Left hindlimb (tissue), 1 donor: ENCODE data around the gene CNTNAP3B.
"Not testable (repeated sequence)": the region's sequence is repeated elsewhere in the genome, so short reads cannot be mapped to it uniquely, and the experiment has no call there.

Source experiments
- DNase-seq: peaks from one replicate; pipeline ENCODE4 v3.0.0-alpha.2; 2018

Gene CNTNAP3B

DNA sequence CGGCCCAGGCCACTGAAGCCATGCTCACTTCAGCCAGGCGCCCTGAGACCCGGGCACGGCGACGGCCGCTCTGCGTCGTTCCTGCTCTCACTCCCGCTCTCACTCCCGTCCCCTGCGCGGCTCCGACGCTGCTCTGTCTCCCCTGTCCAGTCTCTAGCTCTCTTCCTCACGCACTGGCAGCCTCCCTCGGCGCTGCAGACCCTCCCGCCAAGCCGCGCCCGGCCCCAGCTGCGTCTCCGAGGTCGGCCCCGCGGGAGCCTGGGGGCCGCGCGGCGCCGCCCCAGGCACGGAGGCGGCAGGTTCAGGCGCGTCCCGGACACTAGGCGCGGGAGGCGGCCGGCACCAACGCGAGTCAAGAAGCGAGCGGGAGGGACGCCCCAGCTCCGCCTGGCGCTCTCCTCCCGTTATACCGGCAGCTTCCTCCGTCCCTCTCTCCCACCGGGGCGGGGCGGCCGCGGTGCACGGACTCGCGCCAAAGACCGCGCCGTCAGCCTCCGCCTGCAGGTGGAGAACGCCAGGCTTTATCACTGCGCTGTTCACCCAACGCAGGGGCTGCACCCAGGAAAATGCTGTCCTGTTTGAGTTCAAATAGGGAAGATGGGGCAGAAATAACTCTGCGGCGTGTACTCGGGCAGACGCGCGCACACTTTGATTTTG, at the start of gene CNTNAP3B:
Gene CNTNAP3B (minus strand): TSS at position 354 of the 657 bp plus-strand sequence. CDS start 332 bp downstream, at position 22.
- not testable (repeated sequence) for DNase-seq

DNA sequence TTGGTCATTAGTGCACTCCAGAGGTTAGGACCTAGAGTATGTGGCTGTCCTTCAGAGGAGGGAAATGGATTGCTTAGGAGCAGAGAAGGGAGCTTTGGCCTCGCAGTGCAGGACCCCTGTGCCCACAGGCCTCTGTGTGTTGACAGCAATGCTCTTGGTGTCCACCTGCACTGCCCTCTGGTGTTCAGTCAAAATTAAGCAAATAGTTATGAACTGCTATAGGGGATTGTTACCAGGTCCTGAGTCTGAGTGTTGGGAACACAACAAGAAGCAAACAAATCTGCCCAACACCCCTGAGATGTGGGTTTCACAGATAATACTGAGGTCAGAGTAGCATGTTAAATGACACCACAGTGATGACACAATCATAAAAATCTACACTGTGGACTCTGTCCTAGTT, 31.1 kb upstream of the CNTNAP3B start:
- DNase-seq, result not testable (repeated sequence)

GRCh38 chr9:42127056-42127841, 2.0 kb downstream of the CNTNAP3B start:
- peak; percentile 23 for DNase-seq

DNA sequence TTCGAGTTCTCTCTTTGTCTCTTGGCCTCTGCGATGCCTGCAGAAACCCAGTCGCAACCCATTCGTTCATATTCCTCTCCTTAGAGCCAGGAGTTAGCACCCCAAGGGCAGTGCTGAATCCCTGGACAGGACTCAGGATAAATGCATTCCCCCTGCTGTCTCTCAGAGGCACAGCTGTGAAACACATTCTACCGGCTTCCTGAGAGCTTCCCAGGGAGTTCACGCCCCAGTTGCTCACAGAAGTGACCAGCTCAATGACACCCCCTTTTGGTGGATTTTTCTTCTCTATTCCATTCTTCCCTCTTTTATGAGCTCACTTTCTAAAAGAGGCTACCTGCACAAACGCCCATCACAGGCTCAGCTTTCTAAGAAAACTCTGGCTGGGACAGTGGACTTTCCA, 8.2 kb downstream of the CNTNAP3B start:
- not testable (repeated sequence) for DNase-seq

- DNase-seq, result not testable (repeated sequence)
Measured at GRCh38 chr9:42095929-42096328, 33.3 kb downstream of the CNTNAP3B start.

GRCh38 chr9:42084559-42084952, 44.7 kb downstream of the CNTNAP3B start:
- not testable (repeated sequence) for DNase-seq

- DNase-seq, result not testable (repeated sequence)
Measured at GRCh38 chr9:42083877-42084558, 45.2 kb downstream of the CNTNAP3B start.

DNA sequence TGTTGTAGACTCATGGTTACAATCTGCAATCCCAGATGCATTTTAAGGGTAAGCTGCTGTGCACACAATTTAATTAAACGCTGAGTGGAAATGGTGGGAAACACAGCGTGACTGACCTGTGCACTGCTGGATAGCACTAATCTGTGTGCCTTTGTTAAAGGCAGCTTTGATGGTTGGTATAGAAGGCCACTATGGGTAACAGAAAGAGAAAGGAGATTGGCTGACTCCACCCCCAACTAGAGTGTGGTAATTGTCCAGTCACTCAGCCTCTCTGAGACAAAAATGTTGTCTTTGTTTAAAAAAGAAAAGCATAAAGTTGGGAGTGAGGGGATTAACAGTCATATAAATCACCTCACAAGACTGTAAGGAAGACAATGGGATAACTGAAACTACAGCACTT, 48.9 kb downstream of the CNTNAP3B start:
- DNase-seq, result not testable (repeated sequence)

GRCh38 chr9:42074868-42075267, 54.4 kb downstream of the CNTNAP3B start:
- not testable (repeated sequence) for DNase-seq

- DNase-seq, result not testable (repeated sequence)
Measured at GRCh38 chr9:42071026-42071425, 58.2 kb downstream of the CNTNAP3B start.

- DNase-seq, result not testable (repeated sequence)
Measured at GRCh38 chr9:42070035-42070799, 59.0 kb downstream of the CNTNAP3B start.

GRCh38 chr9:42053874-42054273, 75.4 kb downstream of the CNTNAP3B start:
- DNase-seq, result not testable (repeated sequence)

DNA sequence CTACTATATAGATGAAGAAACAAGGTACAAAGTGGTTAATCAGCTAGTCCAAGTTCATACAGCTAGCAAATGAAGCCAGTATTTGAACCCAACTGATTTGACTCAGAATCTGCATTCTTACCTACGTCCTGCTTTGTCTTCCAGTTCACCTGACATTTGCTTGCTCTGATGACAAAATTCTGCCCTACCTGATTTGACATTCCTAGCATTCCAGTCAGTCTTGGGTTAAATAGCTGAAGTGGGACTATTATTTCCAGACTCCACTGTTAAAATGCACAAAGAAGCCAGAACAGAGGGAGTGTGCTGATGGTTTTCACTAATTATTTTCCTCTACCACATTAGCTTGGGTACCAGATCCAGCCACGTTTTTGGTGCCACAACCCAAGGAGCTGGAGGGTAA, 78.5 kb downstream of the CNTNAP3B start:
- not testable (repeated sequence) for DNase-seq

GRCh38 chr9:42044422-42045010, 84.7 kb downstream of the CNTNAP3B start:
- DNase-seq, result not testable (repeated sequence)

- not testable (repeated sequence) for DNase-seq
Measured at GRCh38 chr9:42033541-42033940, 95.7 kb downstream of the CNTNAP3B start.

DNA sequence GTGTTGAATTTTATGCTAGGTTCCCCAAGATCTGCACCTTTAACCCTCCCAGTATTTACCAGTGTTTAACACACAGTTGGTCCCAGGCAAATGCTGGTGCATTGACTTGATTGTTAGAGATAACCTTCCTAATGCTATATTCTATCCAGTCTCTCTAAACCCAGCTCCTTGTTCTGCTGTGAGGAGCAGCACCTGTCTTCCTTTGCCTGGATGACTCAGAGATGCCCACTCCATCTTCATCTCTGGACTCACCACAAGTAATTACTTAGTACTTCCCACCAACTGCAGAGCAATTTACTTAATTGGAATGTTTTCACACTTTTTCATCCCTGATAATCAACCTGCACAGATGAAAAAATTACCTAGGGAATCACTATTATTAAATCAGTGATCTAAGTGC, 108.6 kb downstream of the CNTNAP3B start:
- not testable (repeated sequence) for DNase-seq

DNA sequence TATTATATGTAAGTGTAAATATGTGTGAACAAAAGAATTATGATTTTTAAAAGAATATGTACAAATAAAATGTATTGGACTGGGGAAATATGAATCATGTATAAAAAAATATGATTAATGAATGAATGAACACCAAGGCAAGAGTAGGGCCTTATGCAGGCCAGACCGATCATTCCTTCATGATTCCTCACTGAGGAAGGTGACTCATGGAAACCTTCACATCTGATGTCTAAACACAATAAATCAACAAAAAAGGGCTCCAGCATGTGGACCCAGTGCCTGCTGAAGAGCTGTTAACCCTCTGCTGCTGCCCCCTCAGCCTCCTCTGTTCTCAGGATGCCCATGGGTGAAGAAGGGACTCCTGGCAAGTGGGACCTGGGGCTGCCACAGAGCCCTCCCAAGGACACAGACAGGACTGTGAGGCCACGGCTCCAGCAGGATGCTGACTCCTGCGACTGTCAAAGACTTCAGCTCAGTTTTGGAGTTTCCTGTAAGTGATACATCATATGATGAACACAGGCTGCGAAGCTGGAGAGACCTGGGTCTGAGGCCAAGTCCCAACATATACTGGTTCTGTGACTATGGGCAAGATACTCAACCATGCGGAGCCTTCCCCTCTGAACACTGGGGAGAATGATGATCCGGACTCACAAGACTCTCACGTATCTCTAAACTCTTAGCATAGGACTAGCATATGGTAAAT, 110.9 kb downstream of the CNTNAP3B start:
- DNase-seq, result not testable (repeated sequence)

DNA sequence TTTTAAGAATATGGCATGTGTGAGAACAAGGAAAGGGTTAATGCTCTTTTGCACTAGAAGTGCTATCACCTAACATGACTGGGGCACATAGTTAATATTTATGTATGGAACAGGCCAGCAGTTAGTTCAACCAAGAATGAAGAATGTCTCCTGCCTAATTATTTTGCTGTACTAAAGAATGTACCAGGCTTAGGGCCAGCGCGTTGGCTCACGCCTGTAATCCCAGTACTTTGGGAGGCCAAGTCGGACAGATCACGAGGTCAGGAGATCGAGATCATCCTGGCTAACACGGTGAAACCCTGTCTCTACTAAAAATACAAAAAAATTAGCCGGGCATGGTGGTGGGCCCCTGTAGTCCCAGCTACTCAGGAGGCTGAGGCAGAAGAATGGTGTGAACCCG, 114.9 kb downstream of the CNTNAP3B start:
- not testable (repeated sequence) for DNase-seq

DNA sequence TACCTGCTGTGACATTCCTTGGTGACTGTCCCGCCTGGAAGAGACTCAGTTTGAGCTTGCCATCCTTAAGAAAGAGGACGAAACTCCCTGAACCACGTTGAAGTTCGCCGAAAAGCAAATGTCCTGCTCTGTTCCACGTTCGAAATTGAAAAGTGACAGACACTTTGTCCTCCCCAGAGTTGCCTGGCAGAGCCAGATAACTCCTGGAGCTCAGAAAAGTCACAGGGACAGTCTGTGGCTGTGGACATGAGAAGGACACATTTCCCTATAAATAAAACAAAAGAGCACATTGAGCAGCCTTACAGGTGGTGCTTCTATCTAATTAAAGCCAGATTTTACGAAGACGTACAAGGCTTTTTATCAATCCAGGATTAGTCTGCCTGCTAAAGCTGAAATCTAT, 137.6 kb downstream of the CNTNAP3B start:
- DNase-seq, result not testable (repeated sequence)

DNA sequence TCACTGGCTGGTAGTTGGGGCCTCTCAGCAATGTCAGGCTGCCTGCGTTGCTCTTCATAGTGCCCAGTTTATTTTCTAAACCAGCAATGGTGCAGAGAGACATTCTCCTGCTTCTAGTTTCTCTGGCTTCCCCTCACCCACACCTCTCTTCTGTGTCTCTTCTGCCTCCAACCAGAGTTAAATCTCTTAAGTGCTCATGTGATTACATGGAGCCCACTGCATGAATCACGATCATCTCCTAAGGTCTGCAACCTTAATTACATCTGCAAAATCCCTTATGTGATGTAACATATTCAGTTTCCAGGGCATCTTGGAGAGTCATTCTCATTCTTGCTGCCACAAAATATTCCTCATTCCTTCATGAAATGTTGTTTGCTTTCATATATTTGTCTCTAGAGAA, 149.0 kb downstream of the CNTNAP3B start:
- not testable (repeated sequence) for DNase-seq

DNA sequence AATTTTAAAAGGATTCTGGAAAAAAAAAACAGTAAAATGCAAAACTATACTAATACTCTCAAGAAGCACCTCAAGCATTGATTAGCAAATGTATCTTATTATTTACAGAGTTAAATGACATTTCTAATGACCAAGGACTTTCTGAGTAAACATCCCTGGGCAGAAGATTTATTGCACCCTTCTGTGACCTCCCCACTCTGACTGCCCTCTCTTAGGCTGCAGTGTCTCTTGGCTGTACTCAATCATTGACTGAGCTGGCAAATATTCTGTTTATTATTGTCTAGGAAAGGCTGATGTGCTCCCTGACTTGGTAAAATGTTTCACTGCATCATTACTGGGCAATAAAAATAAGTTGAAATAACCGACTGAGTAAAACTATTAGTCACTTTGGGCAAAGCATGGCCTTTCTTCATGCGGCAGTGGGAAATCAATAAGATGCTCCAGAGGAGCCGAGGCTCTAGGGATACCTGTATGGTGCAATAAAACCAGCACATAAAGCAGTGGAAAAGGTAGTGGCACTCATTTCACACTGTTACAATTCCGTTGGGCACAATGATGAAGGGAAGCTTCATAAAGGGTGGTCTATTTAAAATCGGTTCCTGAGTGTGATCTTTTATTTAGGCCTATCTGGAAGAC, 151.1 kb downstream of the CNTNAP3B start:
- not testable (repeated sequence) for DNase-seq
